HEK293T (cell line): Measurements from ENCODE around the gene DOCK10.

Experiments used
- CTCF ChIA-PET: fragments of 350-600 bp; formaldehyde crosslinking; extraction: SDS; loops from one replicate; lab custom pipeline; 2021; ENCODE audit warnings: antibody characterized with exemption, inconsistent platforms; lab: Yijun Ruan, JAX
- POLR2A ChIA-PET: fragments of 350-600 bp; formaldehyde crosslinking; extraction: SDS; loops from one replicate; lab custom pipeline; 2020; ENCODE audit warnings: antibody characterized with exemption, inconsistent platforms; lab: Yijun Ruan, JAX
- DNase-seq: peaks from one replicate; pipeline ENCODE4 v3.0.0; 2012; ENCODE audit warnings: mixed read lengths; ENCODE audit errors: extremely low spot score
- ARNT ChIP-seq: fragments of 450-650 bp; IDR thresholded peaks from 2 replicates; pipeline ENCODE4 v1.6.1; 2017; ENCODE audit warnings: mild to moderate bottlenecking
- BHLHE40 ChIP-seq: fragments of 450-650 bp; IDR thresholded peaks from 2 replicates; pipeline ENCODE4 v1.6.1; 2016; ENCODE audit warnings: mild to moderate bottlenecking, moderate library complexity, borderline replicate concordance
- CTBP1 ChIP-seq: fragments of 450-650 bp; IDR thresholded peaks from 2 replicates; pipeline ENCODE4 v1.6.1; 2016; ENCODE audit warnings: borderline replicate concordance
- ELF4 ChIP-seq: fragments of 450-650 bp; IDR thresholded peaks from 2 replicates; pipeline ENCODE4 v1.6.1; 2017; ENCODE audit warnings: antibody characterized with exemption
- FOXA1 ChIP-seq: fragments of 450-650 bp; IDR thresholded peaks from 2 replicates; pipeline ENCODE4 v1.6.1; 2016; ENCODE audit warnings: mild to moderate bottlenecking
- FOXK2 ChIP-seq: fragments of 450-650 bp; IDR thresholded peaks from 2 replicates; pipeline ENCODE4 v1.6.1; 2016; ENCODE audit warnings: mild to moderate bottlenecking
- FOXM1 ChIP-seq: fragments of 450-650 bp; IDR thresholded peaks from 2 replicates; pipeline ENCODE4 v1.6.1; 2017; ENCODE audit warnings: mild to moderate bottlenecking, borderline replicate concordance
- HDGF ChIP-seq: fragments of 450-650 bp; IDR thresholded peaks from 2 replicates; pipeline ENCODE4 v1.6.1; 2017; ENCODE audit warnings: antibody characterized with exemption, borderline replicate concordance
- L3MBTL2 ChIP-seq: fragments of 450-650 bp; conservative IDR thresholded peaks from 2 replicates; pipeline ENCODE4 v1.6.1; 2016; ENCODE audit warnings: mild to moderate bottlenecking
- LEF1 ChIP-seq: fragments of 450-650 bp; IDR thresholded peaks from 2 replicates; pipeline ENCODE4 v1.6.1; 2017; ENCODE audit warnings: mild to moderate bottlenecking, borderline replicate concordance
- NFRKB ChIP-seq: fragments of 450-650 bp; IDR thresholded peaks from 2 replicates; pipeline ENCODE4 v1.6.1; 2016; ENCODE audit warnings: mild to moderate bottlenecking, moderate library complexity
- PKNOX1 ChIP-seq: fragments of 450-650 bp; IDR thresholded peaks from 2 replicates; pipeline ENCODE4 v1.6.1; 2016
- SP1 ChIP-seq: fragments of 450-650 bp; IDR thresholded peaks from 2 replicates; pipeline ENCODE4 v1.6.1; 2017
- SUZ12 ChIP-seq: fragments of 450-650 bp; IDR thresholded peaks from 2 replicates; pipeline ENCODE4 v1.6.1; 2016; ENCODE audit warnings: mild to moderate bottlenecking
- TARDBP ChIP-seq: fragments of 450-650 bp; IDR thresholded peaks from 2 replicates; pipeline ENCODE4 v1.6.1; 2016
- ZNF384 ChIP-seq: fragments of 450-650 bp; IDR thresholded peaks from 2 replicates; pipeline ENCODE4 v1.6.1; 2016

DOCK10 gene

DNA sequence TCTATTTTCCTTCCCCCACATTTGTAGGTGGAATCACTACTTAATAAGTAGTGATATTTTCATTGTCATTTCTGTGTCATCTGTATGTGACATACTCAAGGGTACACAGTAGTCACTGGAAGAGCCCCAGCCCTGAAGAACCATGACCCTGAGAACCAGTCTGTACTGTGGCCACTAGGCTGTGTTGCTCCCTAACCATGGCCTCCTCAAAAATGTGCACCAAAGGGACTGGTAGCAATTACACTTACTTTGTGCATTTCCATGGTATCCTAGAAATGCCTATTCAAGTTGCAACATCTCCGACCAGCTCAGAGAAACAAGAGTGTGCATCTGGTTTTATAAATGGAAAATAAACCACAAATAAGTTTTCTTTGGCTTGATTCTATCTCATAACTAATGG is 155.1 kb downstream of the DOCK10 start:
- DNase-seq: no peak
- ChIA-PET POLR2A (no interaction called here), CTCF (no interaction called here)
- no peak for TF ChIP-seq L3MBTL2
- no peak for TF ChIP-seq ARNT
- TF ChIP-seq HDGF: no peak
- TF ChIP-seq FOXM1: no peak
- TF ChIP-seq SUZ12: no peak
- no peak for TF ChIP-seq TARDBP
- no peak for TF ChIP-seq ELF4
- TF ChIP-seq FOXK2: no peak
- TF ChIP-seq FOXA1: no peak
- no peak for TF ChIP-seq PKNOX1
- TF ChIP-seq NFRKB: no peak
- no peak for TF ChIP-seq BHLHE40
- no peak for TF ChIP-seq CTBP1
- TF ChIP-seq LEF1: no peak
- no peak for TF ChIP-seq ZNF384
- TF ChIP-seq SP1: no peak

DNA sequence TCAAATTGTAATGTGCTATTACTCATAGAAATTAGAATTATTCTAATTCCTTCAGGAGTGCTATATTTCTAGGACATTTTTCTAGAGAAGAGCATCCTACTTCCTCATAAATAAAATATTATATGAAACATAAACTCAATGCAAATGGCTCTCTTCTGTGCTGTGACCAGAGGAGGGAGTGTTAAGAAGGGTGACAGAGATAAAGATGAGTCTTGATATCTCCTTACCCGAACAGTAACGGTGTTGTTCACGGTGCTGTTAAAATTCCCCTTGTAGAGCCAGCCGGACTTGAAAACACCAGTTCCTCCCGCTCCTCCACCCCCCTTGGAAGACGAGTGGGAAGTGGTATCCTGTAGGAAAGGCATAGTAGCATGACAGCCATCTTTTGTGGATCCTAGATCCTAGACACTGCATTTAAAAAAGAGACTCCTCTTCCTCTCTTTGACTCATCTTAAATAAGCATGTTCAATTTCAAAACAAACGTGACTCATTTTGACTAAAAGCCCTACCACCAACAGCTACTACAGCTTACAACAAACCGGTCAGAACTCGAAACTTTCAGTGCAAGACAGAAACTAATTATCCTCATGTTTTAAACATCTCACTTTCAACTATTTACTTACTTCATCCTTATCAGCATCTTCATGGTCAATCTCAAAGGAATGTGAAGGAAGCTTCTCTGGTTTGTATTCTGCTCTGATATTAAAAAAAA is 156.3 kb downstream of the DOCK10 start:
- DNase-seq: no peak
- TF ChIP-seq ARNT: no peak
- no peak for TF ChIP-seq CTBP1
- no peak for TF ChIP-seq ELF4
- TF ChIP-seq LEF1: no peak
- no peak for TF ChIP-seq L3MBTL2
- TF ChIP-seq ZNF384: no peak
- TF ChIP-seq NFRKB: no peak
- TF ChIP-seq TARDBP: no peak
- POLR2A ChIA-PET: no interaction called here
- CTCF ChIA-PET: no interaction called here

- no peak for DNase-seq
- ChIA-PET POLR2A (no interaction called here), CTCF (no interaction called here)
- TF ChIP-seq FOXK2 (no peak), NFRKB (no peak), SUZ12 (no peak), L3MBTL2 (no peak), ARNT (no peak), FOXA1 (no peak)
Measured at GRCh38 chr2:224885291-224885690, 157.0 kb downstream of the DOCK10 start.

DNA sequence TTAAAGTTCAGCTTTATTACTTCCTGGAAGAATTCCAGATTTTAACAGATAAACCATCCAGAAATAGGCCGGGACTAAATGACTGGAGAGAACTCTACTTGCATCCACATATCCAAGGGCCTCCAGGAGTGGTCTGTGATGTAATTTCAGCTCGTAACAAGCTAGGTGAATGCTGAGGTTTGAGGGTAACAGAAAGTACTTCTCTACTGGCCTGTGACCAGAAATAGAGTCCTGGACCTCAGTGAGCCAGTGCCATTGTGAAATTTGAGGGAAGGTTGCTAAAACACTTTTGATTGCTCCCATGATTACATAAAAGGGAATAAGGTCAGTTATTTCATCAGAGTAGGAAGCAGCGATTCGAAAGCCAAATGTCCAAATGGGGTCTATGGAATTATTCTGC is 158.1 kb downstream of the DOCK10 start:
- no peak for TF ChIP-seq TARDBP
- no peak for TF ChIP-seq LEF1
- no peak for TF ChIP-seq ELF4
- TF ChIP-seq HDGF: no peak
- TF ChIP-seq ARNT: no peak
- no peak for TF ChIP-seq SUZ12
- no peak for TF ChIP-seq FOXM1
- no peak for TF ChIP-seq FOXK2
- TF ChIP-seq BHLHE40: no peak
- no peak for TF ChIP-seq NFRKB
- no peak for TF ChIP-seq SP1
- no peak for TF ChIP-seq PKNOX1
- no peak for TF ChIP-seq ZNF384
- TF ChIP-seq CTBP1: no peak
- TF ChIP-seq FOXA1: no peak
- ChIA-PET POLR2A (no interaction called here), CTCF (no interaction called here)
- DNase-seq: no peak

- CTCF ChIA-PET: no interaction called here
- no peak for TF ChIP-seq ZNF384
- TF ChIP-seq FOXA1: no peak
- TF ChIP-seq LEF1: no peak
- no peak for TF ChIP-seq PKNOX1
- TF ChIP-seq NFRKB: no peak
- no peak for TF ChIP-seq ELF4
- TF ChIP-seq CTBP1: no peak
- no peak for TF ChIP-seq BHLHE40
- TF ChIP-seq L3MBTL2: no peak
- no peak for TF ChIP-seq ARNT
- TF ChIP-seq HDGF: no peak
- no peak for TF ChIP-seq SP1
- DNase-seq: no peak
- POLR2A ChIA-PET: no interaction called here
Measured at GRCh38 chr2:224883700-224884099, 158.6 kb downstream of the DOCK10 start.

- TF ChIP-seq FOXK2 (no peak), L3MBTL2 (no peak), FOXA1 (no peak), CTBP1 (no peak), FOXM1 (no peak), SUZ12 (no peak), ZNF384 (no peak), ELF4 (no peak), LEF1 (no peak), HDGF (no peak), BHLHE40 (no peak)
- DNase-seq: no peak
- CTCF ChIA-PET: interaction anchor here (0.6 kb wide), 1 partner anchor 525 kb away, joined by 3 read pairs; no protein-coding TSS in a partner anchor
- POLR2A ChIA-PET: no interaction called here
Measured at GRCh38 chr2:224883172-224883516, 159.1 kb downstream of the DOCK10 start.
